ENCODE data around the gene MTIF3.
"Not testable (repeated sequence)": the region's sequence is repeated elsewhere in the genome, so short reads cannot be mapped to it uniquely, and the experiment has no call there.

Gene MTIF3

DNA sequence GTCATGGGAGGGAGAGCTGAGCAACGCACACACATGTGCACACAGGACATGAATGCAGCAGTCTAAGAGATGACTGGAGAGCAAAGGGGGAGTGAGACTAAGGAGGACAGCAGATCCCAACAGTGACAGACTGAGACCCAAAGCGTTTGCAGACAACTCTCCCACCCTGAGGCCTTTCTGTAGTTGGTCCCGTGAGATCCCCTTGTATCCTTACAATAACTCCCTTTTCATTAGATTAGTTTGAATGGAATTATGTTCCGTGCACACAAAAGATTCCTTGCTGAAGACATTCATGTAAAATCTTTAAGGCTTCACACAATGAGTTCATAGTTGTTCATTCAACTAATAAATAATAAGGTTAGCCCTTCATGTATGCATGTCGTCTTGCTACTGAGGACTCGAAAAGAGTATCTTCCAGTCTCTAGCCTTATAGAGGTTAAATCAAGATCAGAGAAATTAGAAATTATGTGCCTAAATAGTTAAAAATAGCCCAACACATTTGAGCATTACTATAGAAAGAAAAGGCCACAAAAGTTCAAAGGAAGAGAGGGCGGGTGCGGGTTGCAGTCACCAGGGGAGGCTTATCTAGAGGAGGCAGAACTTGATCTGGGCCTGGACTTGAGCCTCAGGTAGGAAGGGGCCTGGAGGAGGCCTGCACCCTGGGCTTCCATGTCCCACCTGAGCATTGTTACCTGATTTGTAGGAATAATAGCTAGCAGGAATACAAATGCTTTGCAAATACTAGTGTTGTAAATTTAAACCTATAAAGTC, 29.1 kb downstream of the MTIF3 start:
- no peak for DNase-seq (ENCODE audit: low read depth in 4 of 4, low spot score in 1 of 4)

DNA sequence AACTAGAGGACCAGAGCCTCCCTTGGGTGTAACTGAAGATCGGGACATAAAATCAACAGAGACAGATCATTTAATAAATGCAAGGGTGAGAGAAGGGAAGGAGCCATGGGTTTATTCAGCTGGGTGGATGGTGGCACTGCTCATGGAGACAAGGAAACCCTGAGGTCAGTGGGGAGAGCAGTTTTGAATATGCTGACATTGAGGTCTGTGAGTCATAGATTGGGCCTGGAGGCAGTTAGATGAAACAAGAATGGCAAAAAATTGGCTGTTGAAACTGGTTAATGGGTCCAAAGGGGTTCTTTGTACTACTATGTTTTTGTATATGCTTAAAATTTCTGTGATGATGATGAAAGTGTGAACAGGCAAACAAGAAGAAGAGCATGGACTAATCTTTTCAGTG, 31.0 kb downstream of the MTIF3 start:
- DNase-seq (ENCODE audit: low read depth in 4 of 4, low spot score in 1 of 4), result no peak

- DNase-seq (ENCODE audit: low read depth in 4 of 4, low spot score in 1 of 4), result no peak
These were observed 35.2 kb downstream of the MTIF3 start for GRCh38 chr13:27415116-27415515.

- DNase-seq (ENCODE audit: low read depth in 4 of 4, low spot score in 1 of 4), result no peak
These were observed 39.0 kb downstream of the MTIF3 start for GRCh38 chr13:27411341-27411740.

DNA sequence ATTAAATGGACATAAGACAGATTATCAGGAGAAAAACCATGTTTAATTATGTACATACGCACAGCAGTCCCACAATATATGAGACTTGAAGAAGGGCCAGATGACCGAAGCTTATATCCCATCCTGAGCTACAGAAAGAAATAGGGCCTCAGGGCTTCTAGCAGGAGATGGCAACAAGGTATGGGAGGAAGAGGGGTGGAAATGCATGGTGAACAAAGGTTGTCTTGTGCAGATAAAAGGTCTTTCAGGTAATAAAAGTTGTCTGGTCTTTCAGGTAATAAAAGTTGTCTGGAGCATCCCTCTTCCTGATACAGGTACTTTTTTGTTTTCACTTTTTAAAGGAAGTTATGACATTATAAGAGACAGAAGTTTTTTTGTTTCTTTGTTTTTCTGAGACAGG, 41.4 kb downstream of the MTIF3 start:
- no peak for DNase-seq (ENCODE audit: low read depth in 4 of 4, low spot score in 1 of 4)

DNA sequence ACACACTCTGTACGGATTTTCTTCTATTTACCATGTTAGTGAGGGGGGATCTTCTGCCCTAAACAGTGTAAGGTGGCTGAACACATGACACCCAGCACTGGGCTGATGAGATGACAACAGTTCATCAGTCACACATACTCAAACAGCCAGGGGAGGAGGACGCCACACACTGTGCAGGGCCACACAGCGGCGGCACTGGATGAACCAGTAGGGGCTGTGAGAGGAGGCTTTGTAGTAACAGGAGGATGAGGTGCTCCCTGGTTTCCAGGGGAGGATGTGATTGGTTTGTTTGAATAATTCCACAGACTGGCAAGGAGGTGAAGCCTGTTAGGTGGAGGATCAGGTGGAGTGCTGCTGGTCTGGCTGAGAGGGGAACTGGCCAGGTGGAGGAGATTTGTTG, 42.3 kb downstream of the MTIF3 start:
- no peak for DNase-seq (ENCODE audit: low read depth in 4 of 4, low spot score in 1 of 4)

GRCh38 chr13:27406178-27406939, 44.0 kb downstream of the MTIF3 start:
- DNase-seq (ENCODE audit: low read depth in 4 of 4, low spot score in 1 of 4), result no peak

DNA sequence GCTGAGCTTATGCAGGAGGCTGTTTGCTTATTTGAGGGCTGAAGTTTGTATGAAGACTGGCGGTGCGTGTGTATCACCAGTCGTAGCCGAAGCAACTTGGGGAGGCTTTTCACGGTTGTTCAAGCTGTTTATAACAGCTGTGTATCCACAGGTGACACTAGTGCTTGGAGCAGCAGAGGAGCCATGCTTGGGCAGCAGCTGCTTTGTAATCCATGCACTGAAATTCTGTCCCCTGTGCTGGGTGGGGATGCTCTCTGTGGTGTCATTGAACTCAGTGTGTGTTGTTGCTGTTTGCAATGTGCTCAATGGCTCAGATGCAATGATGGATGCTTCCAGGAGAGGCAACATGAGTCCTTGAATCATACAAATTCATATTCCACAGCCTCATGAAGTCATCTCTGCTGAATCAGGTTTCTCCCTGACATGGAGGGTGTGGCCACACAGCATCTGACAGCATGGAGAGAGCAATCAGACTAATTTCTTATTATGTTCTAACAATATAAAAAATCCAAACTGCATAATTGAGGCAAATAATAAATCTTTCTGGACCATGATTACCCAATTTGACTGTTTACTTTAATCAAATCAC, 44.7 kb downstream of the MTIF3 start:
- no peak for DNase-seq (ENCODE audit: low read depth in 4 of 4, low spot score in 1 of 4)

DNA sequence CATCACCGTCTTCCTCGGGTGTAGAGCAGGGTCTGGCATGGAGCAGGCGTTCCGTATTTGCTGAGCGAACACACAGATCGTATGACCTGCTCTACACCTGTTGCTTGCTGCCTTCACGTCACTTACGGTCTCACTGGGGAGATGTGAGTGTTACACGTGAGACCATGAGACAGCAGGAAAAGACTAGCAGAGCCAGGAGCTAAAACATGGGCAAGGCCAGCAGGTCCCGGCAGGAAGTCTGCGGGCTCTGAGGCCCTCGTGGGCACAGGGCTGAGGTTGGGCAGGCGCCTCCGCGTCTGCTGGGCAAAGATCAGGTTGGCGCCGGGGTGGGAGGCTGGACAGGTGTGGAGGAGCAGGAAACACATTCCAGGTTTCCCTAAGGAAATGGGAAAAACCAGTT, 45.7 kb downstream of the MTIF3 start:
- no peak for DNase-seq (ENCODE audit: low read depth in 4 of 4, low spot score in 1 of 4)

GRCh38 chr13:27403727-27404385, 46.5 kb downstream of the MTIF3 start:
- no peak for DNase-seq (ENCODE audit: low read depth in 4 of 4, low spot score in 1 of 4)

DNA sequence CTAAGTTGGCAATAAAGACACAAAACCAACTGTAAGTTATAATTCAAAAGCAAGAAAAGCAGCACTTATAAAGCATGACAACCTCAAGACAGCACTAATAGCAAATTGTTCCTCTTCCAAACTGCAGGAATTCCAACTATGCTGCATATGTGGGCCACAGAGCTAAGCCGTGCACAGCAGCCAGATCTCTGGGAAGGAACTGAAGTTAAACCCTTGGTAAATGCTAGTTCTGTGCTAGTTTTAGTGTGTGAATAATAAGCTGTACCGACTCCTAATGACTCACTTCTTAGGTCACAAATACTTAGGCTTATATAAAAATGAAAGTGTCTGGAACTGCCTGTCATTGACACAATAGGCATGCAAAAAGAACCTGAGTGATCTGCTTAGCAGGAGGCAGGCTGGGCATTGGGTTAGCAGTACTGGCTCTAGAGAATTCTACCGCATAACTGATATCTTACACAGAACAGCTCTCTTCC, 47.1 kb downstream of the MTIF3 start:
- no peak for DNase-seq (ENCODE audit: low read depth in 4 of 4, low spot score in 1 of 4)

DNA sequence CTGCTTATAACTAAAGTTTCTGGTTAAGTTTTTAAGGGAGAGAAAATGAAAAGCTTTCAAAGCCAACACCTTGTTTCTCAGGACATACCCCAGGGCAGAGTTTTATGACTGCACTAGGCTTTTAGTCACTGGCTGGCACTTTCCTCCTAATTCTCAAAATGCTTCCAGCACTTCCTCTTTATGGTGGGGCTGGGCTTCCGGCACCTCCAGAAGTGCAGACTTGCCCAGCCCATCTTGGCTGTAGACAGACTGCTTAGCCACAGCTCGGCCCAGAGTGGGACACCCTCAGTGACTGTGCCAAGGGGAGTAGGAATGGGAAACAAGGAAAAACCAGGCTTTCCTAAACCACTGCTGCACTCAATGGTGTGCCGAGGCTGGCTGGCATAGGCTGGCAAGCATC, 49.2 kb downstream of the MTIF3 start:
- DNase-seq (ENCODE audit: low read depth in 4 of 4, low spot score in 1 of 4), result no peak

GRCh38 chr13:27400405-27400804, 50.0 kb downstream of the MTIF3 start:
- DNase-seq (ENCODE audit: low read depth in 4 of 4, low spot score in 1 of 4), result not testable (repeated sequence)

DNA sequence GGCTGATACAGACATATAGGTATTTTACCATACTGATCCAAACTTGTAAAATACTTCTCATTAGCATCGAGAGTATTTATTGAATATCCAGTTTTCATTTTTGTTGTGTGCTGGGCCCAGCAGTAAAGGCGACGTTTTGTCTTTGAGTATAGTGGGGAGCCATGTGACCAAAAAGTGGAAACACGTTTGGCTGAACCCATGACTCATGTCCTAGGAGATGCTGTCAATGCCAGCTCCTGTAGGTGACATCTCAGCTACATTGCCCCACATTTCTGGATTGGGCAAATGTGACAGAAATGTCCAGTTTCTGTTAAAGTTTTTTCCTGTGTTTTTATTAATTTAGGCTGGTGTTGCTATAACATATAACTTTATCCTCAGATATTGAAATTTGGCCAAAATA, 52.0 kb downstream of the MTIF3 start:
- no peak for DNase-seq (ENCODE audit: low read depth in 4 of 4, low spot score in 1 of 4)

DNA sequence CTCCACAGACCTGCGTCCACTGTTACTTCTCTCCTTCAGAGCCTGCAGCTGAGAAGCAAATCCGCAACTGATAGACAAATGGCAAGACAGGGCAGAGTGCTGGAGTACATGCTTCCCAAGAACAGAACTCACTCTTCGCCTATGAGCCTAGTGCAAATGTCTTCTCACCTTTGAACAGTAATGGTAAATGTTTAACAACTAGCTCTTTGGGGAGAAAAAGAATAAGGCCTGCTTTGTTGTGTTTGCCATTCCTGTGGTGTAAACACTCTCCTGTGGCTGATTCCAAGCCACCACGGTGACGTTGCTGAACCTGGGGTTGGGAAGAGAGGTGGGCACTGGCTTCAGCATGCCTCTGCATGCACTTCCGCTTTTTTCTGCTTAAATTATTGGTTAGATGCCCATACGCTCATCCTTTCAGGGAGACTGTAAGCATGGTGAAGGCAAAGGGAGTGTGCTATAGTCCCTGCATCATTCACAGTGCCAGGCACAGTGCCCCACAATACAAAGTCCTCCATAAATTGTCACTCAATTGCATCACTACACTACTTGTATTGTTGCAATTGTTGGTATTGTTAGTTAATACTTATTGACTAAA, 54.0 kb downstream of the MTIF3 start:
- DNase-seq (ENCODE audit: low read depth in 4 of 4, low spot score in 1 of 4), result no peak

GRCh38 chr13:27395007-27395510, 55.3 kb downstream of the MTIF3 start:
- DNase-seq (ENCODE audit: low read depth in 4 of 4, low spot score in 1 of 4), result no peak

DNA sequence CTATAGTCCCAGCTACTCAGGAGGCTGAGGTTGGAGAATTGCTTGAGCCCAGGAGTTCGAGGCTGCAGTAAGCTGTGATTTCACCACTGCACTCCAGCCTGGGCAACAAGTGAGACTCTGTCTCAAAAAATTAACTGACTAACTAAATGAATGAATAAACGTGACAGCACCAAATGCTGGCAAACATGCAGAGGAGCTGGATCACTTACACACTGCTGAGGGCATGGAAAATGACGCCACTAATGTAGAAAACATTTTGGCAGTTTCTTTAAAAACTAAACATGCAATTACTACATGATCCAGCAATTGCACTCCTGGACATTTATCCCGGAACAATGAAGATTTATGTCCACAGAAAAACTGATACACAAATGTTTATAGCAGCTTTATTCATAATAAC, 57.3 kb downstream of the MTIF3 start:
- no peak for DNase-seq (ENCODE audit: low read depth in 4 of 4, low spot score in 1 of 4)

- no peak for DNase-seq (ENCODE audit: low read depth in 4 of 4, low spot score in 1 of 4)
These were observed 58.9 kb downstream of the MTIF3 start for GRCh38 chr13:27391471-27391870.

- no peak for DNase-seq (ENCODE audit: low read depth in 4 of 4, low spot score in 1 of 4)
These were observed 60.5 kb downstream of the MTIF3 start for GRCh38 chr13:27389891-27390290.

GRCh38 chr13:27388241-27388640, 62.1 kb downstream of the MTIF3 start:
- DNase-seq (ENCODE audit: low read depth in 4 of 4, low spot score in 1 of 4), result no peak

All from stimulated activated CD4-positive, alpha-beta T cell treated with anti-CD3 and anti-CD28 coated beads, Interleukin-1b, Interleukin-23, amount 100 ng/mL, for 24 hours (primary cell).